ENCODE measurements around the gene PARP4. TPM values are rescaled to one million over a fixed set of nuclear protein-coding genes. Genes with fewer than 3 reads are reported as not detected.

The PARP4 gene
- total RNA-seq, 1 experiment from 2014 or later, result 25.9 TPM

DNA sequence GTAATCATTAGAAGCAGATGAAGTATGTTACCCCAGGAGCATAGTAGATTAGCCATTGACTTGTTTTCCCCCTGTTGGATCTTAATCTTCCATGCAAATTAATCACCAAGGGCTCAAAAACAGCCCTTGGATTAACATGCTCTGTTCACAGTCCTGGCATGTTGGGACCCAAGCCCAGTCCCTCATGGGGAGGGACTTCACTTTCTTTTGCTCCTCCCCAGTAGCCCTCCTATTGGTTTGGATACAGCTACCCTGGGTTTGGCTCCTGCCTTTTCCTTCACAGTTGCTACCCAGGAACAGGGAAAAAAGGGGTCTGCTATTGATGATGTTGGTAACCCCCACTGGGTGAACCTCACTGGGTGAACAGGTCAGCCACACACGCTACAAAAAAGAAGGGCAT, 16.9 kb upstream of the PARP4 start:
- DNase-seq, result no peak
- Mint-ChIP-seq H3K4me1 (peaks cover 12 to 22% of the 10 kb centered on the region in 2 experiments), H3K9me3 (peaks cover 0 to 2% of the 10 kb centered on the region in 2 experiments; a peak in 3 of 5 replicates)

More for the DNA sequence above, 16.9 kb upstream of the PARP4 start:
- Histone ChIP-seq H4K20me1 (ENCODE audit: control insufficient read depth, insufficient read depth, insufficient read length) (no peaks in the 10 kb centered on the region), H4K91ac (ENCODE audit: insufficient read length, low read depth, low read length) (peak overlapping the region; percentile 22), H3K18ac (ENCODE audit: insufficient read length, low read depth, low read length) (no peak overlapping the region), H3K27ac (ENCODE audit: insufficient read length, low read depth, low read length) (no peak overlapping the region), H2BK20ac (ENCODE audit: low read depth, low read length, poor library complexity, severe bottlenecking) (no peak overlapping the region), H3K23me2 (ENCODE audit: insufficient read length, low read depth, low read length, poor library complexity, severe bottlenecking) (no peaks in the 10 kb centered on the region), H3K14ac (ENCODE audit: insufficient read depth, low read length) (no peak overlapping the region), H3K4me1 (ENCODE audit: insufficient read depth, low read length) (peaks cover 8% of the 10 kb centered on the region; the same call in 1 of the 2 replicates), H2BK120ac (ENCODE audit: low read depth, low read length, poor library complexity, severe bottlenecking) (no peak overlapping the region), H3K9me3 (ENCODE audit: control insufficient read depth, low read depth, low read length) (no peaks in the 10 kb centered on the region), H2BK12ac (ENCODE audit: insufficient read length, low read depth, low read length) (no peak overlapping the region), H3K9ac (ENCODE audit: extremely low read depth, insufficient read length, low read length) (no peak overlapping the region), H3K23ac (ENCODE audit: insufficient read length, low read depth, low read length) (no peak overlapping the region), H3K27me3 (ENCODE audit: insufficient read depth, low read length) (no peaks in the 10 kb centered on the region), H2BK15ac (ENCODE audit: low read depth, low read length) (no peak overlapping the region), H4K5ac (ENCODE audit: insufficient read length, low read depth, low read length) (no peak overlapping the region), H3K79me1 (ENCODE audit: insufficient read depth, low read depth, low read length, poor library complexity, severe bottlenecking) (no peaks in the 10 kb centered on the region), H3K56ac (ENCODE audit: insufficient read length, low read depth, low read length) (no peak overlapping the region), H3K4ac (ENCODE audit: low read depth, low read length) (no peak overlapping the region), H4K8ac (replicated peaks; ENCODE audit: insufficient read length, low read depth, low read length) (no peak overlapping the region), H3K4me2 (ENCODE audit: insufficient read depth, insufficient read length, low read length) (peak overlapping the region; percentile 14), H3T11ph (ENCODE audit: low read length) (no peak overlapping the region), H3K79me2 (ENCODE audit: insufficient read depth, low read length) (no peaks in the 10 kb centered on the region), H2AK5ac (ENCODE audit: insufficient read length, low read length) (no peak overlapping the region), H2AFZ (ENCODE audit: low read length) (no peak overlapping the region), H2BK5ac (ENCODE audit: insufficient read length, low read length) (no peak overlapping the region)
- no peak overlapping the region for H3K4me3 Mint-ChIP-seq
- no CpG with 5 or more reads among the region's 1 CpG for WGBS (ENCODE audit: extremely low coverage, insufficient read length, low lambda C conversion rate)
- TF ChIP-seq, protein P1, sequence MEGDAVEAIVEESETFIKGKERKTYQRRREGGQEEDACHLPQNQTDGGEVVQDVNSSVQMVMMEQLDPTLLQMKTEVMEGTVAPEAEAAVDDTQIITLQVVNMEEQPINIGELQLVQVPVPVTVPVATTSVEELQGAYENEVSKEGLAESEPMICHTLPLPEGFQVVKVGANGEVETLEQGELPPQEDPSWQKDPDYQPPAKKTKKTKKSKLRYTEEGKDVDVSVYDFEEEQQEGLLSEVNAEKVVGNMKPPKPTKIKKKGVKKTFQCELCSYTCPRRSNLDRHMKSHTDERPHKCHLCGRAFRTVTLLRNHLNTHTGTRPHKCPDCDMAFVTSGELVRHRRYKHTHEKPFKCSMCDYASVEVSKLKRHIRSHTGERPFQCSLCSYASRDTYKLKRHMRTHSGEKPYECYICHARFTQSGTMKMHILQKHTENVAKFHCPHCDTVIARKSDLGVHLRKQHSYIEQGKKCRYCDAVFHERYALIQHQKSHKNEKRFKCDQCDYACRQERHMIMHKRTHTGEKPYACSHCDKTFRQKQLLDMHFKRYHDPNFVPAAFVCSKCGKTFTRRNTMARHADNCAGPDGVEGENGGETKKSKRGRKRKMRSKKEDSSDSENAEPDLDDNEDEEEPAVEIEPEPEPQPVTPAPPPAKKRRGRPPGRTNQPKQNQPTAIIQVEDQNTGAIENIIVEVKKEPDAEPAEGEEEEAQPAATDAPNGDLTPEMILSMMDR (conservative IDR thresholded peaks at IDR 0.05), result no peak
- peaks cover 0 to 5% (median 0%) of the 10 kb centered on the region in 3 experiments; a peak in 1 of 7 replicates for H3K36me3 Mint-ChIP-seq (ENCODE audit: insufficient read depth in 1 of 3, low read depth in 3 of 3)
- no peaks in the 10 kb centered on the region for H3K27me3 Mint-ChIP-seq (ENCODE audit: low read depth)
- peak overlapping the region in 2 of 3 experiments; percentile 34 to 82; a peak in 2 of 7 replicates for H3K27ac Mint-ChIP-seq

Measured in H9 (cell line).